Cardiac muscle cell (in vitro differentiated cells and primary cell): Measurements from ENCODE around the gene COX5B. TPM values are rescaled to one million over a fixed set of nuclear protein-coding genes. Genes with fewer than 3 reads are reported as not detected.
"Not testable (repeated sequence)": the region's sequence is repeated elsewhere in the genome, so short reads cannot be mapped to it uniquely, and the experiment has no call there.

ENCODE experiments used
- DNase-seq, 2 donors: peaks; one replicate each; pipeline versions ENCODE4 v3.0.0 to v3.0.0-alpha.2; 2010 to 2017; ENCODE audit warnings: low read depth in 1 of 2, low spot score in 1 of 2
- H3K27ac ChIP-seq: fragments of 200-600 bp; sonication (generic); 2 replicates; pipeline ENCODE4 v1.5.1; 2016
- H3K27me3 ChIP-seq: fragments of 200-600 bp; sonication (generic); 2 replicates; pipeline ENCODE4 v1.6.0; 2016; ENCODE audit warnings: control low read depth
- H3K36me3 ChIP-seq: fragments of 200-600 bp; sonication (generic); 2 replicates; pipeline ENCODE4 v1.5.1; 2016; ENCODE audit warnings: control low read depth
- H3K4me1 ChIP-seq: fragments of 200-600 bp; sonication (generic); 2 replicates; pipeline ENCODE4 v1.8.1; 2017; ENCODE audit warnings: low read depth, mild to moderate bottlenecking, mixed run types
- H3K4me3 ChIP-seq: fragments of 200-600 bp; sonication (generic); 2 replicates; pipeline ENCODE4 v1.5.1; 2016; ENCODE audit warnings: mild to moderate bottlenecking
- H3K9me3 ChIP-seq: fragments of 200-600 bp; sonication (generic); 2 replicates; pipeline ENCODE4 v1.5.1; 2017; ENCODE audit warnings: low read depth, mild to moderate bottlenecking, control low read depth
- polyA plus RNA-seq: library from polyadenylated mRNA; unstranded; fragments of >200 nt; fragmentation: Nextera tagmentation; extraction: Ambion mirVana; gene quantifications from 2 replicates; pipeline ENCODE4 v1.2.1, GENCODE V29; 2016
- total RNA-seq: library from RNA; depleted of rRNA; stranded (reverse); fragments of >200 nt; gene quantifications from 2 replicates; pipeline ENCODE4 v1.2.3, GENCODE V29; 2016
- TF ChIP-seq, protein P1 (sequence below): IDR thresholded peaks from 2 replicates; pipeline ENCODE4 v1.5.1; 2012; ENCODE audit warnings: low read depth, mild to moderate bottlenecking, low read length

COX5B gene, protein sequence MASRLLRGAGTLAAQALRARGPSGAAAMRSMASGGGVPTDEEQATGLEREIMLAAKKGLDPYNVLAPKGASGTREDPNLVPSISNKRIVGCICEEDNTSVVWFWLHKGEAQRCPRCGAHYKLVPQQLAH
- total RNA-seq (429 and 749 TPM in 2 replicates), polyA plus RNA-seq (801 and 969 TPM in 2 replicates)

DNA sequence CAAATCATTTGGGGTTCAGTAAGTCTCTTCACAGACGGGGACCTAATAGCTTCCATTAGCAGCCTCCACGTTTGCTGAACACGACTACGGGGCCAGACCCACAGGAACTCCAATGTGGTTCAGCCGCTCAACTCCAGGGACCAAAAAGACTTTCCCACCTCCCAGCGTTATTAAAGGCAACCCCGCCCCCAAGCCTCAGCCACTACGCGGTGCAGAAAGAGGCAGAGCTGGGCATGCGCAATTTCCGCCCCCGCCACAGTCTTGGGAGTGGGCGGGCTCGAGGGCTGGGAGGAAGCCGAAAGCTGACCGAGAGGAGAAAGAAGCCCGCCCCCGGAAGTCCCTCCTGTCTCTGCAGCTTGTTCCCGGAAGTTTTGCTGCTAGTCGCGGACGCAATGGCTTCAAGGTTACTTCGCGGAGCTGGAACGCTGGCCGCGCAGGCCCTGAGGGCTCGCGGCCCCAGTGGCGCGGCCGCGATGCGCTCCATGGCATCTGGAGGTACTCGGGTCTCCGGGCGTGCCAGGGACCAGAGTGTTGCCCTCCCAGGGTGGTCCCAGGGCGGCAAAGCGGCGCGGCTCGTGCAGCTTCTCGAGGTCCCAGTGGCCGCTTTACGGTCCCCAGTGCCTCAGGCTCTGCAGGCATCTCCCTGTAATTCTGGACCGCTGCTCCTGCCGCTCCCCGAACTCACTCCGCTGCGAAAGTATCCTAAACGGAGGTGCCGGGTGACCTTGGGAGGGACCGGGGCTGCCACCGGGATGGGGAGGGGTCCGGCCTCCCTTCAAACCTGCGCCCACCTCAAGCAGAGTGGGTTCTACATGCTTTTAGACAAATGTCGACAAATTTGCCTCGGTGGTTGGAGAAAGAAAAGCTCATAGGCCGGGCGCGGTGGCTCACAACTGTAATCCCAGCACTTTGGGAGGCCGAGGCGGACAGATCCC lies at the start of gene COX5B:
TSS of gene COX5B (plus strand) at position 368 of the 935 bp plus-strand sequence. CDS start at position 393, 25 bp downstream.
- Histone ChIP-seq H3K27ac (peak within 1 kb of the TSS; percentile 93), H3K4me3 (peak within 1 kb of the TSS; percentile 93), H3K9me3 (no peaks in the 10 kb centered on the region), H3K4me1 (peaks cover 15% of the 10 kb centered on the region), H3K36me3 (peaks cover 21% of the 10 kb centered on the region), H3K27me3 (no peaks in the 10 kb centered on the region)
- TF ChIP-seq, protein P1, sequence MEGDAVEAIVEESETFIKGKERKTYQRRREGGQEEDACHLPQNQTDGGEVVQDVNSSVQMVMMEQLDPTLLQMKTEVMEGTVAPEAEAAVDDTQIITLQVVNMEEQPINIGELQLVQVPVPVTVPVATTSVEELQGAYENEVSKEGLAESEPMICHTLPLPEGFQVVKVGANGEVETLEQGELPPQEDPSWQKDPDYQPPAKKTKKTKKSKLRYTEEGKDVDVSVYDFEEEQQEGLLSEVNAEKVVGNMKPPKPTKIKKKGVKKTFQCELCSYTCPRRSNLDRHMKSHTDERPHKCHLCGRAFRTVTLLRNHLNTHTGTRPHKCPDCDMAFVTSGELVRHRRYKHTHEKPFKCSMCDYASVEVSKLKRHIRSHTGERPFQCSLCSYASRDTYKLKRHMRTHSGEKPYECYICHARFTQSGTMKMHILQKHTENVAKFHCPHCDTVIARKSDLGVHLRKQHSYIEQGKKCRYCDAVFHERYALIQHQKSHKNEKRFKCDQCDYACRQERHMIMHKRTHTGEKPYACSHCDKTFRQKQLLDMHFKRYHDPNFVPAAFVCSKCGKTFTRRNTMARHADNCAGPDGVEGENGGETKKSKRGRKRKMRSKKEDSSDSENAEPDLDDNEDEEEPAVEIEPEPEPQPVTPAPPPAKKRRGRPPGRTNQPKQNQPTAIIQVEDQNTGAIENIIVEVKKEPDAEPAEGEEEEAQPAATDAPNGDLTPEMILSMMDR = no peak
- DNase-seq = peak; percentile 98 to 100

DNA sequence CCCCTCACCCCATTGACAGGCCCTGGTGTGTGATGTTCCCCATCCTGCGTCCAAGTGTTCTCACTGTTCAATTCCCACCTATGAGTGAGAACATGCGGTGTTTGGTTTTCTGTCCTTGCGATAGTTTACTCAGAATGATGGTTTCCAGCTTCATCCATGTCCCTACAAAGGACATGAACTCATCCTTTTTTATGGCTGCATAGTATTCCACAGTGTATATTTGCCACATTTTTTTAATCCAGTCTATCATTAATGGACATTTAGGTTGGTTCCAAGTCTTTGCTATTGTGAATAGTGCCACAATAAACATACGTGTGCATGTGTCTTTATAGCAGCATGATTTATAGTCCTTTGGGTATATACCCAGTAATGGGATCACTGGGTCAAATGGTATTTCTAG lies 49.7 kb upstream of the COX5B start:
- H3K9me3 ChIP-seq, H3K4me1 ChIP-seq, H3K27me3 ChIP-seq, H3K4me3 ChIP-seq, H3K36me3 ChIP-seq, DNase-seq, H3K27ac ChIP-seq: not testable (repeated sequence)

DNA sequence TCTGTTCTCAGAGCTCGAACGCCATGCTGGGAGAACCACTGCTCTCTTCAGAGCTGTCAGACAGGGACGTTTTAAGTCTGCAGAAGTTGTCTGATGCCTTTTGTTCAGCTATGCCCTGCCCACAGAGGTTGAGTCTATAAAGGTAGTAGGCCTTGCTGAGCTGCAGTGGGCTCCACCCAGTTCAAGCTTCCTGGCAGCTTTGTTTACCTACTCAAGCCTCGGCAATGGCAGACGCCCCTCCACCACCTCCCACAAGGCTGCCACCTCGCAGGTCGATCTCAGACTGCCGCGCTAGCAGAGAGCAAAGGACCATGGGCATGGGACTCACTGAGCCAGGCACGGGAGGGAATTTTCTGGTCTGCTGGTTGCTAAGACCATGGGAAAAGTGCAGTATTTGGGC lies 44.3 kb upstream of the COX5B start:
- H3K4me1 ChIP-seq, H3K4me3 ChIP-seq, H3K27me3 ChIP-seq, DNase-seq, H3K9me3 ChIP-seq, H3K27ac ChIP-seq, H3K36me3 ChIP-seq: not testable (repeated sequence)

DNA sequence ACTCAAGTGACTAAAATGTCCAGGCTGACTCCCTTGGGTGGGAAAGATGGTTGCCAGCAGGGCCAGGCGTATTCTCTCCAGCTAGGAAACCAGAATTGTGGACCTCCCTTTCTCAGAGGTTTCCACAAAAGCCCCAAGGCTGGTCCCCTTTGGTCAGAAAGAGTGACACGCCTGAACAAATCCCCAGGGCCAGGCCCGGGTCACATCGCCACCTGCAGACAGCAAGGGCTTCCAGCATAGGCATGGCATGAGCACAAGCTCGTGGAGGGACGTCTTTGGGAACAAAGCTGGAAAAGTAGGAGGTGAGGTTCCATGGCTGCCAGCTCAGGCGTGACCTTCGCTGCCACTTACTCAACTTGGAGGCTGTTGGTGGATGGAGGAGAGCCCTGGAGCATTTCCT lies 40.8 kb upstream of the COX5B start:
- not testable (repeated sequence) for H3K27ac ChIP-seq, H3K9me3 ChIP-seq, H3K36me3 ChIP-seq, H3K27me3 ChIP-seq, DNase-seq, H3K4me3 ChIP-seq, H3K4me1 ChIP-seq

DNA sequence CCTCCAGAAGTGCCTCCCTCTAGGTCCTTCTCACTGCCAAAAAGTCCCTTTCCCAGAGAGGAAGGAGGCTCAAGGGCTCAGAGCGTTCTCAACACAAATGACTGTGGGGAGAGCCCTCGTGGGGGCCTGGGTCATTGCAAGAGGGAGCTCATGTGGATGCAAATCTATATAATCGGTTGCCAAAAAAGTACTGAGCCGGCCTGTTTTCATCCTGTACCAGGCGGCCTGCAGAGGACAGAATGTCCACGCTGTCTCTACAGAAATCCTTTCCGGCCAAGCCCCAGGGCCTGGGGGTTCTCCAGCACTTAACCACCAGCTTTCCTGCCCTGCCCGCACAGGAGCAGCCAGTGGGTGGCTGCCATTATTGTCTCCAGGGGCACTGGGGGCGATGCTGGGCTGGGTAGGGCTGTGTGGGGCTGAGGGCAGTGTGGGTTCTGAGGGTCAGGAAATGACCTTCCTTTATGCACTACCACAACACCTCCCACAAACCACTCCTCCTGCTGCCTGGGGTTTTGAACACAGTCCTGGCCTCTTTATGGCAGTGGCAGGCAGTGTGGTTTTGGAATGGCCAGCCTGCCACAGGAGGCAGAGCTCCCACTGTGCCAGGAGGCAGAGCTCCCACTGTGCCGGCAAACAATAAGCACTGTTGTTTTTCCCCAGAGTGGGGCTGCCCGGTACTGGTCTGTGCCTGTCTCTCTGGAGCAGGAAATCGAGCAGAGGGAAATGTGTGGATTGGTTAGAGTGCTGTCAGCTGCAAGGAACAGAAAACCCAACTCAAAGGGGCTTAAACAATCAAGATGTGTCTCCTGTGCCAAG lies 40.1 kb upstream of the COX5B start:
- not testable (repeated sequence) for H3K27me3 ChIP-seq, H3K4me1 ChIP-seq, H3K36me3 ChIP-seq, H3K4me3 ChIP-seq, H3K9me3 ChIP-seq, H3K27ac ChIP-seq, DNase-seq

DNA sequence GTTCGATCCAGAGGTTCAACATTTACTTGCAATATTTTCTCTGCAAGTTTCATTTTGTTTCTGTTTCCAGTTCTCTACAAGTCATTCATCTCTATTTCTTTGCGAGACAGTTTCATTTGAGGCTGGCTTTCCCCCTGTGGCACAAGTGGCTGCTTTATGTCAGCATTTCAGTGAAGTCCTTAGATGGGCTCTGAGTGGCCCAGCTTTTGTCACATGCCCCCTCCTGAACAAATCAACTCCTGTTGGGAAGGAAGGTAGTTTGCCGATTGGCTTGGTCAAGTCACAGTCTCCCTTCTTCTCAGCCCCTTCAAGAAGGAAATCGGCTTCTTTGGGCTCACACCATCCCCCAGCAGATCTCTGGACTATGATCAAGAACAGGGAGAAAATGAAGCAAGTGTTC lies 37.1 kb upstream of the COX5B start:
- not testable (repeated sequence) for H3K9me3 ChIP-seq, H3K27ac ChIP-seq, H3K27me3 ChIP-seq, H3K4me3 ChIP-seq, DNase-seq, H3K36me3 ChIP-seq, H3K4me1 ChIP-seq

DNA sequence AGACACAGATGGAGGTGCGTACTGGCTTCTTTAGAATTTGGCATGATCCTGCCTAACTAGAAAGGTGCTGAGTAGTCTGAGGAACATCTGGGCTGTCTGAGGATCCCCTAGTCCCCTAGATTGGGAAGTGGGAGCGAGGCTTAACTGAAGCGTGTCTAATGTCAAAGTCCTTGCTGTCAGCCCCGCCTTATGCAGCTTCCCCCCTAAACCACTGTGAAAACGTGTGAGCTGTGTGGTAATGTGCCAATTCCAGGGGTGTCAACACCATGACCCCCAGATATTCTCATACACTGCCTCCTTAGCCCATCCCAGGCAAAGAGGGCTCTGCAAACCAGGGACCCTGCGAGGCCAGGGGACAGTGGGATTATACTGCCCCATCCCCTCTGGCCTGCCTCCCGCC lies 34.0 kb upstream of the COX5B start:
- H3K9me3 ChIP-seq, DNase-seq, H3K27ac ChIP-seq, H3K4me1 ChIP-seq, H3K27me3 ChIP-seq, H3K36me3 ChIP-seq, H3K4me3 ChIP-seq: not testable (repeated sequence)

DNA sequence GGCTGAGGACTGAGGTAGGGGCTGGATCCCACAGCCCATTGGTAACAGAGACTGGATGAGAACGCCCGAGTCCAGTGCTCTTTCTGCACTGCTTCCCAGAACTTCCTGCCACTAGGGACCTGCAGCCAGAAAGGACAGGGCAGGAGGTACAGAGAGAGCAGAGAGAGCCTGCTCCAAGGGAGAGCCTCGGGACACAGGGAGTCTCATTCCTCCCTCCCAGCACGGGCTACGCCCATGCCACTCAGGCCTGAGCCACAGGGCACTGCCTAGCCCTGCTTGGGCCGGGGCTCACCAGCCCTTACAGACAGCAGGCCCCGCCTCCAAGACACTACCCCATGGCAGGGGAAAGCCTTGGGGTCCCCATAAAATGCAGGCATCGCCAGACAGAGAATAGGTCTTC lies 30.1 kb upstream of the COX5B start:
- H3K9me3 ChIP-seq, DNase-seq, H3K27ac ChIP-seq, H3K36me3 ChIP-seq, H3K27me3 ChIP-seq, H3K4me1 ChIP-seq, H3K4me3 ChIP-seq: not testable (repeated sequence)

DNA sequence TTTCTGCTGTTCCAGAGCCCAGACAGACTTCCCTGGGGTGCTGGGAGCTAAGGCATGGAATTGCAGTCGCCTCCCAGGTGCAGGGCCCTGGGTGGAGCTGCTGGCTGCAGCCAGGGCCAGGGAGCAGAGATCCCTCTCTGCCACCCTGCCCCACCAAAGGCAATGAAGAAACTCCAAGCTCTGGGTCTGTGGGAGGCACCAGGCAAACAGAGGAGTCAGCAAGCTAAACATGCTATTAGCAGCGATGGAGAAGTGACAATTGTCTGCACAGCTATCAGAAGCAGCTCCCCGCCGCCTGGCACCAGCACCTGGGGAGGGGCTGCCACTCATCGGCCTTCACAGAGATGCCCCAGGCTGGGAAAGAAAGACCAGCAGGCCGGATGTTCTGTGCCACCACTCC lies 28.0 kb upstream of the COX5B start:
- Histone ChIP-seq H3K9me3 (no peaks in the 10 kb centered on the region), H3K4me3 (no peak overlapping the region), H3K27ac (no peak overlapping the region), H3K36me3 (no peaks in the 10 kb centered on the region), H3K4me1 (no peaks in the 10 kb centered on the region), H3K27me3 (no peaks in the 10 kb centered on the region)
- DNase-seq = no peak
- TF ChIP-seq, protein P1 = no peak

DNA sequence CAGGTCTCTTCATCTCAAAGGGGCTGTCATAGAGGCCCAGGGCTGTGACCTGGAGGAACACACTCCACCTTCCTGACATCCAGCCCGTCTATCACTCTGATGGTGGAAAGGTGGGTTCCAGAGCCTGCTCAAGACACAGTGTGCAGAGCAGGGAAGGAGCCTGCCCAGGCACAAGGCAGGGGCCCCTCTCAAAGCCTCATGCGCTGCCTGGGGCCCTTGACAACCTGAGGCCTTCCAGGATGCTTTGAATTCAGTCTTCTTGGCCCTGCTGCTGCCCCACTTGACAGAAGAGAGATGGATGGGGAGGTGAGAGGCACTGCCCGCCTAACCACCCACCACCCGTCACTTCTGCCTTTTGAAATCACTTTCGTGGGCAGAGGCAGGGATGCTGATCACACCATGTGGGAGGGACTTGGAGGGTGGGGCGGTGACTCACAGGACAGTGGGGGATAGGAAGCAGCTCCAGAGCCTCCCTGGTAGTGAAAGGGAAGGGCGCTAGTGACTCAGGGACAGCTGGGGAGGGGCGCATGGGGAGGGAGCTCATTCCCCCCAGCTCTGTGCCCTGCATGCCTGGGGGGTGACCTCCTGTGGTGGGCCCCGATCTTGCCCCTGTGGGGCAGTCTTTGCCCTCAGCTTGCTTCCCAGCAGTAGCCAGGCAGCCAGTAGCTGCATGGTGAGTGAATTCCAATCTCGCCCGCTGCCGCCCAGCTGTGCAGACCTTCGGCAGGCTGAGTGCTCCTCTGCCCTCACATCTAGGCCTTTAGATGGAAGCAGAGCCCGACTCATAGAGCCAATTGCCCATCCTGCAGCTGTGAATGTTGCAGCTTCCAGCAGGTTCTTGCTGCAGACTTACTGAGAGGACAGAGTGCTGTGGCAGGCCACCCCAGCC lies 26.7 kb upstream of the COX5B start:
- H3K27me3 ChIP-seq, H3K36me3 ChIP-seq, DNase-seq, H3K27ac ChIP-seq, H3K4me1 ChIP-seq, H3K4me3 ChIP-seq, H3K9me3 ChIP-seq: not testable (repeated sequence)

DNA sequence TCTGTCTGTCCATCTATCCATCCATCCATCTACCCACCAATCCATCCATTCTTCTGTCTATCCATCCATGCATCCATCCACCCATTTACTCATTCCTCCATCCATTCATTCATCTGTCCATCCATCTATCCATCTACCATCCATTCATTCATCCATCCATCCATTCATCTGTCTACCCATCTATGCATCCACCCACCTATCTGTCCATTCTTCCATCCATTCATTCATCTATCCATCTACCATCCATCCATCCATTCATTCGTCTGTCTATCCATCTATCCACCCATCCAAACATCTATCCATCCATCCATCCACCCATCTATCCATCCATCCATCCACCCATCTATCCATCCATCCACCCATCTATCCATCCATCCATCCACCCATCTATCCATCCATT lies 25.4 kb upstream of the COX5B start:
- not testable (repeated sequence) for H3K9me3 ChIP-seq, H3K27ac ChIP-seq, H3K4me1 ChIP-seq, H3K4me3 ChIP-seq, H3K27me3 ChIP-seq, H3K36me3 ChIP-seq, DNase-seq
